ENCODE measurements around the gene VMP1.
"Not testable (repeated sequence)": the region's sequence is repeated elsewhere in the genome, so short reads cannot be mapped to it uniquely, and the experiment has no call there.

The VMP1 gene

DNA sequence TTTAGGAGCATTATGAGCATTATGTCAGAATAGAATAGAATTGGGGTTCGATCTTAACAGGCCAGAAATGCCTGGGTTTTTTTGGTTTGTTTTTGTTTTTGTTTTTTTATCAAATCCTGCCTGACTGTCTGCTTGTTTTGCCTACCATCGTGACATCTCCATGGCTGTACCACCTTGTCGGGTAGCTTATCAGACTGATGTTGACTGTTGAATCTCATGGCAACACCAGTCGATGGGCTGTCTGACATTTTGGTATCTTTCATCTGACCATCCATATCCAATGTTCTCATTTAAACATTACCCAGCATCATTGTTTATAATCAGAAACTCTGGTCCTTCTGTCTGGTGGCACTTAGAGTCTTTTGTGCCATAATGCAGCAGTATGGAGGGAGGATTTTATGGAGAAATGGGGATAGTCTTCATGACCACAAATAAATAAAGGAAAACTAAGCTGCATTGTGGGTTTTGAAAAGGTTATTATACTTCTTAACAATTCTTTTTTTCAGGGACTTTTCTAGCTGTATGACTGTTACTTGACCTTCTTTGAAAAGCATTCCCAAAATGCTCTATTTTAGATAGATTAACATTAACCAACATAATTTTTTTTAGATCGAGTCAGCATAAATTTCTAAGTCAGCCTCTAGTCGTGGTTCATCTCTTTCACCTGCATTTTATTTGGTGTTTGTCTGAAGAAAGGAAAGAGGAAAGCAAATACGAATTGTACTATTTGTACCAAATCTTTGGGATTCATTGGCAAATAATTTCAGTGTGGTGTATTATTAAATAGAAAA lies 133.8 kb downstream of the VMP1 start:
- peak; percentile 64 for DNase-seq (ENCODE audit: low read depth)

DNA sequence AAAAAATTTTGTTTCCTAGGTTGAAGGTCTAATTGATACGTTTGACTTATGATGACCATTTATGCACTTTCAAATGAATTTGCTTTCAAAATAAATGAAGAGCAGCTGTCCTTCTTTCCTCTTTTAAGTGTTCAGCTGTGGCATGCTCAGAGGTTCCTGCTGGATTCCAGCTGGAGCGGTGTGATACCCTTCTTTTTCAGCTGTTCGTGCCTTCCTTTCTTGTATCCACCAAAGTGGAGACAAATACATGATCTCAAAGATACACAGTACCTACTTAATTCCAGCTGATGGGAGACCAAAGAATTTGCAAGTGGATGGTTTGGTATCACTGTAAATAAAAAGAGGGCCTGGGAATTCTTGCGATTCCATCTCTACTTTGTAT lies 134.4 kb downstream of the VMP1 start:
- DNase-seq (ENCODE audit: low read depth), result not testable (repeated sequence)

- peak; percentile 98 for DNase-seq (ENCODE audit: low read depth)
Observed at GRCh38 chr17:59842901-59843652, 135.6 kb downstream of the VMP1 start.

- DNase-seq (ENCODE audit: low read depth), result peak; percentile 74
Observed at GRCh38 chr17:59844884-59845594, 137.6 kb downstream of the VMP1 start.

DNA sequence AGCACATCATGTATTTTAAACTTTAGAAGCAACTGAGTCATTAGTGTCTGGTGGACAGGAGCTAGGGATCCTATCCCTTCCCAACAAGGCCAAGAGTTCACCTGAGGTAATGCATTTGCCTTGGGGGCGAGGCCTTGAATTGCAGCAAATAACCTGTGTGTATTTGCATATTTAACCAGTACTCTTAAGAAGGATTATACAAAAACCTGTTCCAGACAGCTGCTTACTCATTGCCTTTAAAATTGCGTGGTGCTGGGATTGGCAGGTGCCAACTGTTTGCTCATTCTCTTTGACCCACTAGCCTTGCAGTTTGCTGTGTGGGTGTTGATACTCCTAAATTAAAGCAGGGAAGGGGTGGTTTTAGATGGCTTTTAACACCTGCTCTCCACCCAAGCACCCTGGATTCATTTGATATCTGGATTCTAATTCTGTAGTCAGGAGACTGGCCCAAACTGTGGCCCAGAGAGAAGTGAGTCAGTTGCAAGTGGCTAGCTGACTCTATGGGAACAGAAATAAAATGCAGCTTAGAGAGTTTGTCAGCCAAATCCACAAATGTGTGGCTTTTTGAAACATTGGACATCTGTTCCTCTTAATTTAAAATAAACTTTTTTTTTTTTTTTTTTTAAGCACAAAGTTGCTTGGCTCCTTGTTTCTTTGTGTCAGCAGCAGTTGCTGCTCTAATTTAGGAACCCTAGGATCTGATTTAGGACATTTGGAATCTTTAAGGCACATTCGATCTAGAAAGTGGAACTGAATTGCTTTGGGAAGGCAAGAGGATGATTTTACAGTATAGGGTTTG lies 138.3 kb downstream of the VMP1 start:
- peak; percentile 85 for DNase-seq (ENCODE audit: low read depth)

- peak; percentile 85 for DNase-seq (ENCODE audit: low read depth)
Observed at GRCh38 chr17:59846394-59847165, 139.1 kb downstream of the VMP1 start.

- no peak for DNase-seq (ENCODE audit: low read depth)
Observed at GRCh38 chr17:59848385-59848668, 140.9 kb downstream of the VMP1 start.

DNA sequence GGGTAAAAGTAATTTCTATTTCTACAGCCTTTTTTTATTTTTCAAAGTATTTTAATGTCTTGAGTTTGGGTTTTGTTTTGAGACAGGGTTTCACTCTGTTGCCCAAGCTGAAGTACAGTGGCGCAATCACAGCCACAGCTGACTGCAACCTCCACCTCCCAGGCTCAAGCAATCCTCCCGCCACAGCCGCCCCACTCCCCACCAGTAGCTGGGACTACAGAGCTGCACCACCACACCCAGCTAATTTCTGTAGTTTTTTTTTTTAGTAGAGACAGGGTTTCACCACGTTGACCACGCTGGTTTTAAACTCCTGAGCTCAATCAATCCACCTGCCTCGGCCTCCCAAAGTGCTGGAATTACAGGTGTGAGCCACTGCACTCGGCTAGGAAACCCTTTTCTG lies 141.3 kb downstream of the VMP1 start:
- peak; percentile 67 for DNase-seq (ENCODE audit: low read depth)

- DNase-seq (ENCODE audit: low read depth), result not testable (repeated sequence)
Observed at GRCh38 chr17:59850311-59850710, 142.9 kb downstream of the VMP1 start.

DNA sequence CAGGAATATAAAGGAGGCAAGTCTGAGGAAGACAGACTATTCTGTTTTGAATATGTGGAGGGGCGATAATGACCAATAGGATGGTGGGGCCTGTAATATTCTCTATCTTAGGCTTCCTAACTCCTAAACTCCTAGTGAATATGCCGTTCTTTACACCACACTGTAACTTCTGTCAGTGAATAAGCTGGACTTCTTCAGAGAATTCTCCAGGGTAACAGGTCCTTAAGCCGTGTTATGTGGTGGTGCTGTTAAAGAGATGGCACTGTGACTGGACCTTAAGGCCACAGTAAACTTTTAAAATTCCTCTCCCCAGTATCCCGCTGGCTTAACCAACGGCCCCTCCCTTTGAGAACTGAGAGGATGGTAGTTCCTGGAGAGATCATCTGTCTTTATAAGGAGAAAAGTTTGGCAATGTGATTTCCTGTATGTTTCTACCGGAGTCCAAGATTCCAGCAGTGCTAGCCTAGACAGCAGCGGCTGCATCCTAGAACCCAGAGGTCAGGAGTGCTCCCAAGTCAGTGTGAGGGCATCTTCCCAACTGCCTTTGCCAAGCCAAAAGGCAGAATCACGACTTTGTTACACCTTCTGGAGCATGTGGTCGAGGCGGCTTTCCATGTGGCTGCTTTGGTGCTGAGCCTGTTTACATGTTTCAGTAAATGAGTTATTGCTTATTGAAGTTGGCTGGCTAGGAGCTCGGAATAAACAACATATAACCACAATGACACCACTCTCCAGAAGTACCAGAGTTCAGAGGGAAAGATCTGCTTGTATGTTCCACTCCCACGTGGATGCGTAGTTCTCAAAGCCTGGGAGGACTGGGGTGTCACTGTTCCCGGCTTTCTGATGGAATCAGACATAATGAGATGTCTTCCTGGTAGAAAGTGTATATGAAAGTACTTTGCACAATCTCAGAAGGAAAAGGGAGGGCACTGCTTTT lies 144.3 kb downstream of the VMP1 start:
- DNase-seq (ENCODE audit: low read depth), result peak; percentile 97

GRCh38 chr17:59852847-59853167 lies 145.4 kb downstream of the VMP1 start:
- not testable (repeated sequence) for DNase-seq (ENCODE audit: low read depth)

GRCh38 chr17:59853168-59853918 lies 145.9 kb downstream of the VMP1 start:
- peak; percentile 97 for DNase-seq (ENCODE audit: low read depth)

DNA sequence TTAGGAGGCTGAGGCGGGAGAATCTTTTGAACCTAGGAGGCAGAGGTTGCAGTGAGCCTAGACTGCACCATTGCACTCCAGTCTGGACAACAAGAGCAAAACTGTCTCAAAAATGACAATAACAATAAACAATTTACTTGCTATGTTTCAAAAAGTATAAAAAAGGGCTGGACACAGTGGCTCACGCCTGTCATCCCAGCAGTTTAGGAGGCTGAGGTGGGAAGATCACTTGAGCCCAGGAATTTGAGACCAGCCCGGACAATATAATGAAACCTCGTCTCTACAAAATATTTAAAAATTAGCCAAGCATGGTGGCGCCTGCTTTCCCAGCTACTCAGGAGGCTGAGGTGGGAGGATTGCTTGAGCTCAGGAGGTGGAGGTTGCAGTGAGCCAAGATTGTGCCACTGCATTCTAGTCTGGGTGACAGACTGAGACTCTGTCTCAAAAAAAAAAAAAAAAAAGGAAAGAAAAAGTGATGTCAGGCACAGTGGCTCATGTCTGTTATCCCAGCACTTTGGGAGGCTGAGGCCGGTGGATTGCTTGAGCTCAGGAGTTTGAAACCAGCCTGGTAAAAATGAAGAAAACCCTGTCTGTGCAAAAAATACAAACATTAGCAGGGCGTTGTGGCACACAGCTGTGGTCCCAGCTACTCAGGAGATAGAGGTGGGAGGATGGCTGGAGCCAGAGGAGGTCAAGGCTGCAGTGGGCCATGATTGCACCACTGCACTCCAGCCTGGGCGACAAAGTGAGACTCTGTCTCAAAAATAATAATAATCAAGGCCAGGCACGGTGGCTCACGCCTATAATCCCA lies 146.7 kb downstream of the VMP1 start:
- not testable (repeated sequence) for DNase-seq (ENCODE audit: low read depth)

GRCh38 chr17:59856859-59857794 lies 149.7 kb downstream of the VMP1 start:
- DNase-seq (ENCODE audit: low read depth), result no peak

GRCh38 chr17:59858167-59858816 lies 150.8 kb downstream of the VMP1 start:
- peak; percentile 34 for DNase-seq (ENCODE audit: low read depth)

- no peak for DNase-seq (ENCODE audit: low read depth)
Observed at GRCh38 chr17:59858932-59859331, 151.5 kb downstream of the VMP1 start.

DNA sequence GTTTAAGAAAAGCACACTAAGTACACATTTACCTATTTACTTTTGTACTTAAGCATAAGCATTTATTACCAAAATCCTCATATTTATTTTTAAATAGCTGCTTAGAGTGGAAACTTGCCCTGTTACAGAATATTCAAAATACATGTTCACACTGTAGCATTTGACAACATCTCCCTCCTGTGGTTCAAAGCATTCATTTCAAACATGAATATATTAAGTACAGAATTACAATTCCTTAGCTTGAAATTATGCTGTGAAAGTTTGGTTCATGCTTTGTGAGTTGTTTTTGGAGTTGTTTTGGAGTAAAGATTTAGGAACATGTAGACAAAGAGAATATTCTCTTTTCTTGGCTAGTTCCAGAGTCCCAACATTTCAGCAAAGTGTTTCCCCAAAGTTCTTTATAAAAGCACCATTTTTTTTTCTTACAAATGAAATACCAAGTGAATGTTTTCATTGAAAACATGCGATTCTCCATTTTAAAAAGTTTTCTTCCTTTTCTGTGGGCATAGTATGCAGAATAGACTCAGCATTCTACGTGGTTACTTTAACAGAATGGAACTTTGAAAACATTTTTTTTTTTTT lies 152.1 kb downstream of the VMP1 start:
- peak; percentile 74 for DNase-seq (ENCODE audit: low read depth)

Data from EH (cell line).